GM12878 (cell line): ENCODE measurements around the gene SSTR4. TPM values are rescaled to one million over a fixed set of nuclear protein-coding genes. Genes with fewer than 3 reads are reported as not detected.

Experiments used
- ATAC-seq: fragments of 200-7000 bp; cut with Tn5 transposase; 3 replicates; pipeline ENCODE4 v1.9.1; 2020; ENCODE audit warnings: mild to moderate bottlenecking, moderate library complexity
- BruUV-seq: library from RNA; stranded (reverse); fragments of 400-500 nt; replicated peaks from 2 replicates; lab custom pipeline; 2021; lab: Mats Ljungman, UMichigan
- CTCF ChIA-PET: fragments of 300-600 bp; sonication (Branson Sonifier 250); formaldehyde crosslinking; extraction: SDS; loops from one replicate; lab custom pipeline; 2021; ENCODE audit warnings: inconsistent platforms; lab: Yijun Ruan, JAX
- POLR2A ChIA-PET: fragments of 350-600 bp; formaldehyde crosslinking; extraction: SDS; loops from one replicate; lab custom pipeline; 2021; ENCODE audit warnings: inconsistent platforms; lab: Charles Lee
- RAD21 ChIA-PET: fragments of 300-600 bp; sonication (Branson Sonifier 250); formaldehyde crosslinking; loops from one replicate; lab custom pipeline; 2023; ENCODE audit warnings: antibody characterized with exemption; ENCODE audit not compliant: unreplicated experiment; lab: Charles Lee
- SMC1A ChIA-PET: fragments of 300-600 bp; sonication (Branson Sonifier 250); formaldehyde crosslinking; loops from one replicate; lab custom pipeline; 2023; ENCODE audit not compliant: unreplicated experiment, uncharacterized antibody; lab: Charles Lee
- DNase-seq: peaks from one replicate; pipeline ENCODE4 v3.0.0-alpha.2; 2011; ENCODE audit warnings: low read depth, low spot score
- FAIRE-seq: peaks from 3 replicates; lab custom pipeline; 2011; peaks lifted over from hg19 to GRCh38; lab: Jason Lieb, UNC
- H2AFZ ChIP-seq: 2 replicates; pipeline ENCODE4 v1.6.0; 2011; ENCODE audit warnings: low read depth, low read length, control low read depth; ENCODE audit not compliant: control insufficient read depth
- H3K27ac ChIP-seq: 2 replicates; pipeline ENCODE4 v1.5.1; 2011; ENCODE audit warnings: control low read depth; ENCODE audit not compliant: control insufficient read depth, insufficient read depth
- H3K27me3 ChIP-seq, 2 experiments: replicated peaks in 1 of 2; 2 replicates each; pipeline versions ENCODE4 v1.6.0 to v1.6.1; 2011; ENCODE audit warnings: low read length in 1 of 2; ENCODE audit not compliant: control insufficient read depth in 2 of 2, insufficient read depth in 2 of 2
- H3K36me3 ChIP-seq, 2 experiments: 2 replicates each; pipeline ENCODE4 v1.5.1; 2011; ENCODE audit warnings: low read length in 1 of 2; ENCODE audit not compliant: control insufficient read depth in 2 of 2, insufficient read depth in 2 of 2
- H3K4me1 ChIP-seq: 2 replicates; pipeline ENCODE4 v1.6.1; 2011; ENCODE audit warnings: mild to moderate bottlenecking, low read length, moderate library complexity, mixed read lengths; ENCODE audit not compliant: control insufficient read depth, insufficient read depth
- H3K4me2 ChIP-seq: 2 replicates; pipeline ENCODE4 v1.6.0; 2011; ENCODE audit warnings: control low read depth; ENCODE audit not compliant: control insufficient read depth, insufficient read depth
- H3K4me3 ChIP-seq: fragments of 200-600 bp; sonication (generic); 2 replicates; pipeline ENCODE4 v1.5.1; 2016
- H3K79me2 ChIP-seq: 2 replicates; pipeline ENCODE4 v1.6.0; 2011; ENCODE audit warnings: low read length; ENCODE audit not compliant: control insufficient read depth, insufficient read depth
- H3K9ac ChIP-seq: 2 replicates; pipeline ENCODE4 v1.8.0; 2011; ENCODE audit warnings: low read length, control low read depth, mixed read lengths; ENCODE audit not compliant: control insufficient read depth, insufficient read depth
- H3K9me3 ChIP-seq: replicated peaks from 3 replicates; pipeline ENCODE4 v1.5.1; 2011; ENCODE audit warnings: mild to moderate bottlenecking, low read length; ENCODE audit not compliant: control insufficient read depth, insufficient read depth
- H4K20me1 ChIP-seq: 2 replicates; pipeline ENCODE4 v1.6.0; 2011; ENCODE audit not compliant: control insufficient read depth, insufficient read depth
- CHD1 ChIP-seq: IDR thresholded peaks from 2 replicates; pipeline ENCODE4 v1.6.1; 2012; ENCODE audit warnings: low read depth, low read length, improper control_type of control experiment
- ESRRA ChIP-seq: IDR thresholded peaks from 2 replicates; pipeline ENCODE4 v1.6.1; 2012; ENCODE audit warnings: mild to moderate bottlenecking, low read length, improper control_type of control experiment
- ETV6 ChIP-seq, 2 experiments: fragments of 450-650 bp in 1 of 2; IDR thresholded peaks in 1 of 2; conservative IDR thresholded peaks in 1 of 2; 2 replicates each; pipeline ENCODE4 v1.6.1; 2014; ENCODE audit warnings: antibody characterized with exemption in 1 of 2, borderline replicate concordance in 1 of 2, low read depth in 1 of 2, mild to moderate bottlenecking in 1 of 2, moderate library complexity in 1 of 2
- HDAC6 ChIP-seq: fragments of 200-600 bp; sonication (generic); IDR thresholded peaks from one replicate; pipeline ENCODE4 v1.8.0; 2017; ENCODE audit warnings: antibody characterized with exemption; ENCODE audit not compliant: unreplicated experiment
- IRF5 ChIP-seq: fragments of 450-650 bp; IDR thresholded peaks from 2 replicates; pipeline ENCODE4 v1.6.1; 2017; ENCODE audit warnings: borderline replicate concordance
- KDM1A ChIP-seq: fragments of 200-600 bp; sonication (generic); IDR thresholded peaks from 2 replicates; pipeline ENCODE4 v1.6.1; 2016; ENCODE audit warnings: borderline replicate concordance
- LARP7 ChIP-seq: fragments of 450-650 bp; IDR thresholded peaks from 2 replicates; pipeline ENCODE4 v1.6.1; 2017; ENCODE audit warnings: mild to moderate bottlenecking
- MEF2A ChIP-seq: IDR thresholded peaks from 2 replicates; pipeline ENCODE4 v1.6.1; 2011; ENCODE audit warnings: low read depth, mild to moderate bottlenecking, low read length, moderate library complexity; ENCODE audit not compliant: insufficient read depth
- MTA3 ChIP-seq: IDR thresholded peaks from 2 replicates; pipeline ENCODE4 v1.6.1; 2012; ENCODE audit warnings: low read length, inconsistent platforms, borderline replicate concordance
- RELB ChIP-seq: fragments of 450-650 bp; IDR thresholded peaks from 2 replicates; pipeline ENCODE4 v1.6.1; 2017; ENCODE audit warnings: low read depth, mild to moderate bottlenecking, moderate library complexity
- ZNF622 ChIP-seq: fragments of 450-650 bp; IDR thresholded peaks from 2 replicates; pipeline ENCODE4 v1.6.1; 2017; ENCODE audit warnings: mild to moderate bottlenecking, inconsistent platforms
- ZSCAN29 ChIP-seq: fragments of 450-650 bp; IDR thresholded peaks from 2 replicates; pipeline ENCODE4 v1.6.1; 2017; ENCODE audit warnings: mild to moderate bottlenecking, moderate library complexity
- ZZZ3 ChIP-seq: IDR thresholded peaks from 2 replicates; pipeline ENCODE4 v1.6.1; 2011; ENCODE audit warnings: low read depth; ENCODE audit not compliant: control insufficient read depth, insufficient read length
- WGBS: methylation state at CpG from one replicate; pipeline ENCODE4 v1.1.6; 2016; ENCODE audit warnings: low lambda C conversion rate; ENCODE audit not compliant: insufficient replicate concordance, insufficient coverage; ENCODE audit errors: missing lambda C conversion rate; 5-methylcytosine and 5-hydroxymethylcytosine counted together
- in situ Hi-C: fragments of 300-500 bp; cut with MboI; formaldehyde crosslinking; loops from 9 replicates; pipeline ENCODE4 v1.14.3; 2018; ENCODE audit warnings: mixed read lengths
- intact Hi-C: fragments of 100-400 bp; cut with micrococcal nuclease; formaldehyde crosslinking; loops from one replicate; pipeline ENCODE4 v1.14.2; 2022; ENCODE audit not compliant: unreplicated experiment
- polyA plus RNA-seq, 11 experiments: library from polyadenylated mRNA; depleted of rRNA in 4 of 11; unstranded in 6 of 11; stranded (reverse) in 5 of 11; fragments of >200 nt; fragmentation: Nextera tagmentation in 4 of 11; fragmentation: Illumina TruSeq in 1 of 11; extraction: Ambion mirVana in 4 of 11; extraction: Trizol in 1 of 11; gene quantifications; 1 replicate in 1 of 11; 2 replicates in 10 of 11; pipeline versions ENCODE4 v1.2.1 to v1.2.3, GENCODE V29; 2011 to 2016; ENCODE audit warnings: inconsistent platforms in 2 of 11, missing spikeins in 2 of 11, low read depth in 1 of 11
- total RNA-seq, 4 experiments: library from RNA; depleted of rRNA in 3 of 4; stranded (reverse); fragments of >200 nt in 3 of 4; fragmentation: Illumina TruSeq in 1 of 4; extraction: Trizol in 1 of 4; gene quantifications; 2 replicates each; pipeline versions ENCODE4 v1.2.1 to v1.2.3, GENCODE V29; 2013 to 2021

SSTR4 gene
- total and polyA plus RNA-seq, 10 of the 15 experiments (the other 5 are each of a cell fraction or from before 2014, with no cell fraction given) = not detected

GRCh38 chr20:23050076-23050838 is 15.1 kb downstream of the SSTR4 start:
- no peak; the same call in 2 of the 3 replicates for ATAC-seq
- no TSS peak for BruUV-seq
- peaks cover 8% of the 10 kb centered on the region in 2 experiments; a peak in 3 of 4 replicates for H3K27me3 ChIP-seq
- H4K20me1 ChIP-seq = no peaks in the 10 kb centered on the region
- POLR2A ChIA-PET = interaction anchor here (1.0 to 1.5 kb wide), 2 partner anchors 67 to 151 kb away, joined by 3 to 5 read pairs; no protein-coding TSS in a partner anchor
- TF ChIP-seq RELB (no peak), ETV6 (conservative IDR thresholded peaks at IDR 0.05 in 1 of 2, IDR thresholded peaks at IDR 0.05 in 1 of 2; ENCODE audit: borderline replicate concordance in 1 of 2, low read depth in 1 of 2) (no peak), MTA3 (no peak), ZNF622 (no peak), HDAC6 (no peak), IRF5 (no peak), CHD1 (no peak), KDM1A (no peak), ESRRA (no peak), ZZZ3 (no peak), MEF2A (no peak), ZSCAN29 (no peak), LARP7 (no peak)
- 26% methylated on average over 38 of the region's 48 CpGs for WGBS
- H2AFZ ChIP-seq = no peak overlapping the region
- no peak overlapping the region for H3K27ac ChIP-seq
- intact Hi-C loops (loop anchor here (5.0 to 10.0 kb wide), 2 partner anchors 152 to 295 kb away; no protein-coding TSS in a partner anchor), in situ Hi-C loops (no loop called here)
- no peaks in the 10 kb centered on the region; a peak in 1 of 4 replicates for H3K36me3 ChIP-seq
- H3K79me2 ChIP-seq = no peaks in the 10 kb centered on the region
- no peak overlapping the region for H3K4me3 ChIP-seq
- H3K9ac ChIP-seq = no peak overlapping the region
- DNase-seq = no peak
- FAIRE-seq = no peak
- peak overlapping the region; percentile 17; the same call in 1 of the 2 replicates for H3K4me2 ChIP-seq
- SMC1A ChIA-PET = interaction anchor here (0.7 to 4.8 kb wide), 11 partner anchors 12 to 184 kb away, joined by 3 to 32 read pairs (median 6); partner anchors contain the start of gene CD93
- RAD21 ChIA-PET = interaction anchor here (0.9 to 3.5 kb wide), 11 partner anchors 29 to 320 kb away, joined by 3 to 25 read pairs (median 5); no protein-coding TSS in a partner anchor
- H3K9me3 ChIP-seq = no peaks in the 10 kb centered on the region; the same call in 2 of the 3 replicates
- CTCF ChIA-PET = interaction anchor here (0.7 to 5.3 kb wide), 22 partner anchors 11 to 360 kb away, joined by 3 to 34 read pairs (median 6); partner anchors contain the start of gene NXT1
- no peaks in the 10 kb centered on the region for H3K4me1 ChIP-seq
